HUES6 (cell line): ENCODE data around the gene DENND1C.

Experiments
- H3K27ac ChIP-seq: 2 replicates; pipeline ENCODE4 v1.7.0; 2013; ENCODE audit warnings: low read depth, mild to moderate bottlenecking, low read length, inconsistent platforms
- H3K27me3 ChIP-seq: 2 replicates; pipeline ENCODE4 v1.6.1; 2013; ENCODE audit warnings: low read length; ENCODE audit not compliant: control insufficient read depth, insufficient read depth
- H3K36me3 ChIP-seq: 2 replicates; pipeline ENCODE4 v1.6.1; 2013; ENCODE audit warnings: low read length; ENCODE audit not compliant: control insufficient read depth, insufficient read depth
- H3K4me1 ChIP-seq: 2 replicates; pipeline ENCODE4 v1.6.1; 2013; ENCODE audit warnings: low read length; ENCODE audit not compliant: control insufficient read depth, insufficient read depth
- H3K4me3 ChIP-seq: 2 replicates; pipeline ENCODE4 v1.5.1; 2013; ENCODE audit warnings: low read depth, low read length
- H3K9ac ChIP-seq: one replicate; pipeline ENCODE4 v1.6.1; 2013; ENCODE audit warnings: mild to moderate bottlenecking, low read length
- H3K9me3 ChIP-seq: 2 replicates; pipeline ENCODE4 v1.6.1; 2013; ENCODE audit warnings: low read depth, low read length; ENCODE audit not compliant: control insufficient read depth, insufficient read depth

DENND1C gene

GRCh38 chr19:6450166-6450565 is 31.4 kb downstream of the DENND1C start:
- Histone ChIP-seq H3K36me3 (peaks cover 31% of the 10 kb centered on the region), H3K9me3 (peaks cover 17% of the 10 kb centered on the region), H3K27ac (no peak overlapping the region), H3K9ac (no peak overlapping the region), H3K27me3 (no peaks in the 10 kb centered on the region), H3K4me1 (no peaks in the 10 kb centered on the region), H3K4me3 (no peak overlapping the region)

GRCh38 chr19:6448045-6448444 is 33.5 kb downstream of the DENND1C start:
- Histone ChIP-seq H3K36me3 (peaks cover 13% of the 10 kb centered on the region), H3K9ac (no peak overlapping the region), H3K4me3 (no peak overlapping the region), H3K4me1 (no peaks in the 10 kb centered on the region), H3K27me3 (no peaks in the 10 kb centered on the region), H3K27ac (no peak overlapping the region), H3K9me3 (no peaks in the 10 kb centered on the region)

GRCh38 chr19:6446452-6446851 is 35.1 kb downstream of the DENND1C start:
- Histone ChIP-seq H3K9ac (no peak overlapping the region), H3K36me3 (peaks cover 2% of the 10 kb centered on the region), H3K4me3 (no peak overlapping the region), H3K27me3 (no peaks in the 10 kb centered on the region), H3K4me1 (no peaks in the 10 kb centered on the region), H3K9me3 (no peaks in the 10 kb centered on the region), H3K27ac (no peak overlapping the region)

GRCh38 chr19:6443986-6444385 is 37.6 kb downstream of the DENND1C start:
- Histone ChIP-seq H3K9ac (no peak overlapping the region), H3K36me3 (no peaks in the 10 kb centered on the region; the same call in 1 of the 2 replicates), H3K9me3 (no peaks in the 10 kb centered on the region), H3K4me3 (no peak overlapping the region), H3K4me1 (no peaks in the 10 kb centered on the region), H3K27ac (no peak overlapping the region), H3K27me3 (no peaks in the 10 kb centered on the region)

- Histone ChIP-seq H3K9ac (no peak overlapping the region), H3K4me3 (no peak overlapping the region), H3K4me1 (no peaks in the 10 kb centered on the region), H3K27me3 (no peaks in the 10 kb centered on the region), H3K36me3 (no peaks in the 10 kb centered on the region; the same call in 1 of the 2 replicates), H3K9me3 (no peaks in the 10 kb centered on the region), H3K27ac (no peak overlapping the region)
Measured at GRCh38 chr19:6442087-6442688, 39.4 kb downstream of the DENND1C start.

- Histone ChIP-seq H3K36me3 (no peaks in the 10 kb centered on the region; the same call in 1 of the 2 replicates), H3K9ac (no peak overlapping the region), H3K9me3 (no peaks in the 10 kb centered on the region), H3K4me1 (no peaks in the 10 kb centered on the region), H3K27me3 (no peaks in the 10 kb centered on the region), H3K27ac (no peak overlapping the region), H3K4me3 (no peak overlapping the region)
Measured at GRCh38 chr19:6440905-6441304, 40.7 kb downstream of the DENND1C start.

GRCh38 chr19:6439743-6440142 is 41.8 kb downstream of the DENND1C start:
- no peak overlapping the region for H3K4me3 ChIP-seq
- H3K9me3 ChIP-seq, result no peaks in the 10 kb centered on the region
- H3K9ac ChIP-seq, result no peak overlapping the region
- H3K36me3 ChIP-seq, result no peaks in the 10 kb centered on the region; the same call in 1 of the 2 replicates
- H3K27ac ChIP-seq, result no peak overlapping the region
- H3K27me3 ChIP-seq, result no peaks in the 10 kb centered on the region
- no peaks in the 10 kb centered on the region for H3K4me1 ChIP-seq

GRCh38 chr19:6433663-6434062 is 47.9 kb downstream of the DENND1C start, which contains the start of gene SLC25A41:
Gene SLC25A41 (minus strand): TSS chr19:6433763. CDS start chr19:6433693, 70 bp downstream.
- H3K9ac ChIP-seq, result no peak within 1 kb of the TSS
- no peaks in the 10 kb centered on the region for H3K4me1 ChIP-seq
- peaks cover 11% of the 10 kb centered on the region for H3K27me3 ChIP-seq
- H3K36me3 ChIP-seq, result no peaks in the 10 kb centered on the region
- no peak within 1 kb of the TSS for H3K27ac ChIP-seq
- no peaks in the 10 kb centered on the region for H3K9me3 ChIP-seq
- no peak within 1 kb of the TSS for H3K4me3 ChIP-seq

GRCh38 chr19:6433165-6433564 is 48.4 kb downstream of the DENND1C start:
- H3K36me3 ChIP-seq, result no peaks in the 10 kb centered on the region
- no peaks in the 10 kb centered on the region for H3K9me3 ChIP-seq
- no peak overlapping the region for H3K4me3 ChIP-seq
- H3K27ac ChIP-seq, result no peak overlapping the region
- no peaks in the 10 kb centered on the region for H3K4me1 ChIP-seq
- no peak overlapping the region for H3K9ac ChIP-seq
- peaks cover 11% of the 10 kb centered on the region for H3K27me3 ChIP-seq

- Histone ChIP-seq H3K27me3 (peaks cover 11% of the 10 kb centered on the region), H3K4me3 (no peak overlapping the region), H3K4me1 (no peaks in the 10 kb centered on the region), H3K9me3 (no peaks in the 10 kb centered on the region), H3K36me3 (no peaks in the 10 kb centered on the region), H3K9ac (no peak overlapping the region), H3K27ac (no peak overlapping the region)
Measured at GRCh38 chr19:6431891-6432290, 49.7 kb downstream of the DENND1C start.

- Histone ChIP-seq H3K9ac (no peak overlapping the region), H3K4me1 (no peaks in the 10 kb centered on the region), H3K27ac (no peak overlapping the region), H3K27me3 (peaks cover 11% of the 10 kb centered on the region), H3K9me3 (peaks cover 4% of the 10 kb centered on the region; the same call in 1 of the 2 replicates), H3K36me3 (no peaks in the 10 kb centered on the region), H3K4me3 (no peak overlapping the region)
Measured at GRCh38 chr19:6429419-6430221, 52.0 kb downstream of the DENND1C start.
